ENCODE data around the gene ARHGAP28.

DNA sequence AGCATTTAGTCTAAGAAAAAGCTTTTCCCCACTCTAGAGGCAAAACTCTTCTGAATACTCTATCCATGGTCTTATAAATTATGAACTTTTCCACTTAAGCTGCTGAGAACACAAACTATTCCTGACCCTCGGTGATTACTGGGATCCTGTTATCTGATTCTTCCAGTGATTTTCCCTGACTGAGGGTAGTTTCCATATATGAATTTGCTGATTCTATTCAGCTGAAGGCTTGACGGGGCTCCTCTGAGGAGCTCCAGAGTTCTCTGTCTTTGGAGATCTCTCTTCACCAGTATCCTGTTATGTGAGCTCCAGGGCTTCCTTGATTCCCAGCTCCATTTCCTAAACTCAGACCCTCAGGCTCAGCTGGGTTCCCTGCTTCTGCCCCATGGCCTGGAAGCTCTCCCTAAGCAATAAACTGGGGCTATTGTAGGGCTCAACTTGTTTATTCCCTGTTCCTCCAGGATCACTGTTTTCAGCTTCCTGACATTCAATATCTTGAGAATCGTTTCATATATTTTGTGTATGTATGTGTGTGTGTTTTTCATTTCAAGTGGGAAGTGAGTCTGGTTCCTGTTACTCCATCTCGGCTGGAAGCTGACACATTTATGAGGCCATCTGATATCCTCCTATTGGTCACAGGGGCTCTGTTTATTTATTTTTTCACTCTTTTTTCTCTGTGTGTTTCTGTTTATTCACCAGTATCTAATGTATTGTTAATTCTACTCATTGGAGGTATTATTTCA lies 78.2 kb downstream of the ARHGAP28 start:
- TF ChIP-seq, protein P1, sequence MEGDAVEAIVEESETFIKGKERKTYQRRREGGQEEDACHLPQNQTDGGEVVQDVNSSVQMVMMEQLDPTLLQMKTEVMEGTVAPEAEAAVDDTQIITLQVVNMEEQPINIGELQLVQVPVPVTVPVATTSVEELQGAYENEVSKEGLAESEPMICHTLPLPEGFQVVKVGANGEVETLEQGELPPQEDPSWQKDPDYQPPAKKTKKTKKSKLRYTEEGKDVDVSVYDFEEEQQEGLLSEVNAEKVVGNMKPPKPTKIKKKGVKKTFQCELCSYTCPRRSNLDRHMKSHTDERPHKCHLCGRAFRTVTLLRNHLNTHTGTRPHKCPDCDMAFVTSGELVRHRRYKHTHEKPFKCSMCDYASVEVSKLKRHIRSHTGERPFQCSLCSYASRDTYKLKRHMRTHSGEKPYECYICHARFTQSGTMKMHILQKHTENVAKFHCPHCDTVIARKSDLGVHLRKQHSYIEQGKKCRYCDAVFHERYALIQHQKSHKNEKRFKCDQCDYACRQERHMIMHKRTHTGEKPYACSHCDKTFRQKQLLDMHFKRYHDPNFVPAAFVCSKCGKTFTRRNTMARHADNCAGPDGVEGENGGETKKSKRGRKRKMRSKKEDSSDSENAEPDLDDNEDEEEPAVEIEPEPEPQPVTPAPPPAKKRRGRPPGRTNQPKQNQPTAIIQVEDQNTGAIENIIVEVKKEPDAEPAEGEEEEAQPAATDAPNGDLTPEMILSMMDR (IDR thresholded peaks at IDR 0.05) = no peak
- TF ChIP-seq POLR2A (IDR thresholded peaks at IDR 0.05) = no peak
